Esophagus squamous epithelium (tissue), 4 donors: ENCODE results near the gene TMEM271.

Source experiments
- POLR2A ChIP-seq, 4 donors: fragments of 450-650 bp; IDR thresholded peaks; one replicate each; pipeline ENCODE4 v1.6.1; 2017; ENCODE audit warnings: antibody characterized with exemption in 4 of 4, mild to moderate bottlenecking in 4 of 4, moderate library complexity in 3 of 4
- TF ChIP-seq, protein P1 (sequence below), 6 experiments: fragments of 450-650 bp in 4 of 6; fragments of 200-600 bp in 2 of 6; sonication (generic) in 2 of 6; IDR thresholded peaks; one replicate each; pipeline ENCODE4 v1.5.1; 2016 to 2019; ENCODE audit warnings: antibody characterized with exemption in 6 of 6, mild to moderate bottlenecking in 4 of 6, moderate library complexity in 4 of 6

DNA sequence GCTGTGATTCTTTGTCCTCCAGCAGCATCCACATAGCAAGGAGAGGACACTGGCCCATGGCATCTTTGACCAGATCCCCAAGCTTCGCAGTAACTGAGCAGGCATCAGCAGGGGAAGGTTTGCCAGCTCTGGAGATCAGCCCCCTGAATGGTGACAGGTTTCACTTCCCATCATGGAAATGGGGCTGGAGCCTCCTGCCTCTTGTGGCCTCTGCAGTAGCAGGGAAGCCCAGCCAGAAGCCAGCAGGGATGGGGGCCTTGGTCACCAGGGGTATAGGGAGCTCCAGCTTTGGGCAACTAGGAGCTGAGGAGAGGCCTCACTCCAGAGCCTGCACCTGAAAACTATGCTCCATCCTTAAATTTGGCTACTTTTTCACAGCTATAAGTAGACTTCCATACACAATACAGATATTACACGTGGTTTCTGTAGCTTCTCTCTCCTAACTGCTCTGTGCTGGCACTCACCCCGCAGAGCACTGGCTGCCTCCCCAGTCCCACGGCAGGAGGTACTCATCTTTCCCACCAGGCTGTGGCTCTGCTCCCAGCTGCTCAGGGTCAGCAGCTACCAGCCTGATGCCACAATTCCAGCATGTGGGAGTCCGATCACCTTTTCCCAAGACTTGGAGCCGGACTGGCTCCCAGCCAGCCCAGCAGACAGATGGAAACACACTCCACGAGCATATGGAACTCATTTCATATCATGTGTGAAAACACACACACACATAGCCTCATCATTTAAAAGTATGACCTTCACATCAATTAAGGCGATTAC, 2.8 kb downstream of the TMEM271 start:
- TF ChIP-seq, protein P1, sequence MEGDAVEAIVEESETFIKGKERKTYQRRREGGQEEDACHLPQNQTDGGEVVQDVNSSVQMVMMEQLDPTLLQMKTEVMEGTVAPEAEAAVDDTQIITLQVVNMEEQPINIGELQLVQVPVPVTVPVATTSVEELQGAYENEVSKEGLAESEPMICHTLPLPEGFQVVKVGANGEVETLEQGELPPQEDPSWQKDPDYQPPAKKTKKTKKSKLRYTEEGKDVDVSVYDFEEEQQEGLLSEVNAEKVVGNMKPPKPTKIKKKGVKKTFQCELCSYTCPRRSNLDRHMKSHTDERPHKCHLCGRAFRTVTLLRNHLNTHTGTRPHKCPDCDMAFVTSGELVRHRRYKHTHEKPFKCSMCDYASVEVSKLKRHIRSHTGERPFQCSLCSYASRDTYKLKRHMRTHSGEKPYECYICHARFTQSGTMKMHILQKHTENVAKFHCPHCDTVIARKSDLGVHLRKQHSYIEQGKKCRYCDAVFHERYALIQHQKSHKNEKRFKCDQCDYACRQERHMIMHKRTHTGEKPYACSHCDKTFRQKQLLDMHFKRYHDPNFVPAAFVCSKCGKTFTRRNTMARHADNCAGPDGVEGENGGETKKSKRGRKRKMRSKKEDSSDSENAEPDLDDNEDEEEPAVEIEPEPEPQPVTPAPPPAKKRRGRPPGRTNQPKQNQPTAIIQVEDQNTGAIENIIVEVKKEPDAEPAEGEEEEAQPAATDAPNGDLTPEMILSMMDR (IDR thresholded peaks at IDR 0.05), result no peak
- TF ChIP-seq POLR2A (IDR thresholded peaks at IDR 0.05), result no peak
